Mesenteric fat pad (tissue), 1 donor: ENCODE data around the gene SELENOK. TPM values are rescaled to one million over a fixed set of nuclear protein-coding genes. Genes with fewer than 3 reads are reported as not detected.
"Not testable (repeated sequence)": the region's sequence is repeated elsewhere in the genome, so short reads cannot be mapped to it uniquely, and the experiment has no call there.

ENCODE experiments used
- DNase-seq: peaks from one replicate; pipeline ENCODE4 v3.0.0-alpha.2; 2020; ENCODE audit warnings: low spot score
- long read RNA-seq: library from polyadenylated mRNA; unstranded; transcript quantifications from one replicate; pipeline ENCODE4 v2.0.0, GENCODE V29; 2020
- total RNA-seq: library from RNA; stranded (reverse); fragmentation: NEBNext Ultra II Directional; extraction: Animal tissue kit (Norgen Biotek cat#: 25700); gene quantifications from one replicate; pipeline ENCODE4 v1.2.1, GENCODE V29; 2021
- donor health status: DM: yes; HTN: yes; CAD: no.

Gene SELENOK
- total RNA-seq: 40.5 TPM
- long read RNA-seq, transcript SELENOK-204 (5 exons, 1,633 nt): major isoform, 49 of 52 reads
- long read RNA-seq, partial matches to known transcripts: 2 of 52 reads
- long read RNA-seq, other reads (novel, unspliced or antisense): 1 of 52 reads

GRCh38 chr3:53891497-53892285, at the start of gene SELENOK:
Gene SELENOK, minus strand, starts transcription at chr3:53891859.
- DNase-seq: peak; percentile 100

GRCh38 chr3:53941184-53941583, 49.5 kb upstream of the SELENOK start:
- DNase-seq: no peak

- DNase-seq: no peak
These were observed 49.0 kb upstream of the SELENOK start for GRCh38 chr3:53940623-53941022.

GRCh38 chr3:53939813-53940212, 48.2 kb upstream of the SELENOK start:
- DNase-seq: no peak

GRCh38 chr3:53939086-53939582, 47.5 kb upstream of the SELENOK start:
- DNase-seq: no peak

- no peak for DNase-seq
These were observed 47.0 kb upstream of the SELENOK start for GRCh38 chr3:53938645-53939044.

- no peak for DNase-seq
These were observed 44.7 kb upstream of the SELENOK start for GRCh38 chr3:53936347-53936746.

GRCh38 chr3:53935283-53935901, 43.7 kb upstream of the SELENOK start:
- DNase-seq: no peak

- DNase-seq: not testable (repeated sequence)
These were observed 35.7 kb upstream of the SELENOK start for GRCh38 chr3:53927208-53927872.

- no peak for DNase-seq
These were observed 29.6 kb upstream of the SELENOK start for GRCh38 chr3:53921296-53921695.

GRCh38 chr3:53919741-53920140, 28.1 kb upstream of the SELENOK start:
- DNase-seq: no peak

GRCh38 chr3:53913401-53913800, 21.7 kb upstream of the SELENOK start:
- DNase-seq: no peak

- no peak for DNase-seq
These were observed 11.1 kb upstream of the SELENOK start for GRCh38 chr3:53902711-53903110.

GRCh38 chr3:53902067-53902466, 10.4 kb upstream of the SELENOK start:
- DNase-seq: no peak

GRCh38 chr3:53900666-53901331, 9.1 kb upstream of the SELENOK start:
- no peak for DNase-seq

- DNase-seq: no peak
These were observed 8.1 kb upstream of the SELENOK start for GRCh38 chr3:53899750-53900149.

- no peak for DNase-seq
These were observed 603 bp upstream of the SELENOK start for GRCh38 chr3:53892286-53892637.

- no peak for DNase-seq
These were observed 758 bp downstream of the SELENOK start for GRCh38 chr3:53890726-53891475.

GRCh38 chr3:53888232-53888631, 3.4 kb downstream of the SELENOK start:
- DNase-seq: no peak

- DNase-seq: no peak
These were observed 4.2 kb downstream of the SELENOK start for GRCh38 chr3:53887446-53887845.

- DNase-seq: no peak
These were observed 6.4 kb downstream of the SELENOK start for GRCh38 chr3:53885239-53885638.
